Measurements from ENCODE around the gene PHLDB1.
"Not testable (repeated sequence)": the region's sequence is repeated elsewhere in the genome, so short reads cannot be mapped to it uniquely, and the experiment has no call there.

DNA sequence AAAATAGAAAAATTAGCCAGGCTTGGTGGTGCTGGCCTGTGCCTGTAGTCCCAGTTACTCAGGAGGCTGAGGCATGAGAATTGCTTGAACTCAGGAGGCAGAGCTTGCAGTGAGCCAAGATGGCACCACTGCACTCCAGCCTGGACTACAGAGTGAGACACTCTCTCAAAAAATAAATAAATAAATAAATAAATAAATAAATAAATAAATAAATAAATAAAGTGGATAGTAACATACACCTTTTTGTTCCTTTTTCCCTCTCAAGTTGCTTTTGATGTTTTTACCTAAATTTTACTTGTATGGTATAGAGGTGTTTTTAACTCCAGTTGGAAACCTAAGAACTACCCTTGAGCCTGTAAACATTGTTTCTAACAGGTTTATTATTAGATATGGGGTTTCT, 29.4 kb upstream of the PHLDB1 start:
- TF ChIP-seq, protein P1, sequence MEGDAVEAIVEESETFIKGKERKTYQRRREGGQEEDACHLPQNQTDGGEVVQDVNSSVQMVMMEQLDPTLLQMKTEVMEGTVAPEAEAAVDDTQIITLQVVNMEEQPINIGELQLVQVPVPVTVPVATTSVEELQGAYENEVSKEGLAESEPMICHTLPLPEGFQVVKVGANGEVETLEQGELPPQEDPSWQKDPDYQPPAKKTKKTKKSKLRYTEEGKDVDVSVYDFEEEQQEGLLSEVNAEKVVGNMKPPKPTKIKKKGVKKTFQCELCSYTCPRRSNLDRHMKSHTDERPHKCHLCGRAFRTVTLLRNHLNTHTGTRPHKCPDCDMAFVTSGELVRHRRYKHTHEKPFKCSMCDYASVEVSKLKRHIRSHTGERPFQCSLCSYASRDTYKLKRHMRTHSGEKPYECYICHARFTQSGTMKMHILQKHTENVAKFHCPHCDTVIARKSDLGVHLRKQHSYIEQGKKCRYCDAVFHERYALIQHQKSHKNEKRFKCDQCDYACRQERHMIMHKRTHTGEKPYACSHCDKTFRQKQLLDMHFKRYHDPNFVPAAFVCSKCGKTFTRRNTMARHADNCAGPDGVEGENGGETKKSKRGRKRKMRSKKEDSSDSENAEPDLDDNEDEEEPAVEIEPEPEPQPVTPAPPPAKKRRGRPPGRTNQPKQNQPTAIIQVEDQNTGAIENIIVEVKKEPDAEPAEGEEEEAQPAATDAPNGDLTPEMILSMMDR (IDR thresholded peaks at IDR 0.05), result not testable (repeated sequence)
- TF ChIP-seq POLR2A (IDR thresholded peaks at IDR 0.05), result not testable (repeated sequence)

Data from esophagus squamous epithelium (tissue), 4 donors.